Stimulated activated CD4-positive, alpha-beta T cell treated with anti-CD3 and anti-CD28 coated beads, Interleukin-4, amount 100 ng/mL, for 24 hours (primary cell): Measurements from ENCODE around the gene WDR86.

Experiments
- DNase-seq: peaks from one replicate; pipeline ENCODE4 v3.0.0-alpha.2; 2020

Gene WDR86

GRCh38 chr7:151426904-151427704 lies 17.3 kb upstream of the WDR86 start:
- no peak for DNase-seq

DNA sequence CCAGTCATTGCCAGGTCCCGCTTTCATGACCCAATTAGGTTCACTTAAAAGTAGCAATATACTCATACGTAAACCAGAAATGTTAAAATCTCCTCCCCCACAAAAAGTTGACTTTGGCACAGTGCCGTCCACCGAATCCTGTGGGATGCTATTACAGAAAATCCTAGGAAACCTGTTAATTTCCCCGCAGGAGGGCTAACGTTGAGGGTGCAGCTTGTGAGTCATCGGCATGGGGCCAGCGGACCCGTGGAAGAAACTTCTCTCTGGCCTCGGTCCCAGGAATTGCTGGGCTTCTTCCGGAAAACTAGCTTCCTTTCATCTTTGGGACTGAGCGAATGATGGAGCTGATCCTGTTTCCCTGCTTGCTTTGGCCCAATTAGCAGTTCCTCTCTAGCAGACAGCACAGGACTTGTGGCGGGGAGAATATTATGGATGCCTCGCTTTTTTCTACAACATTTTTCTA lies 16.6 kb upstream of the WDR86 start:
- DNase-seq, result no peak

DNA sequence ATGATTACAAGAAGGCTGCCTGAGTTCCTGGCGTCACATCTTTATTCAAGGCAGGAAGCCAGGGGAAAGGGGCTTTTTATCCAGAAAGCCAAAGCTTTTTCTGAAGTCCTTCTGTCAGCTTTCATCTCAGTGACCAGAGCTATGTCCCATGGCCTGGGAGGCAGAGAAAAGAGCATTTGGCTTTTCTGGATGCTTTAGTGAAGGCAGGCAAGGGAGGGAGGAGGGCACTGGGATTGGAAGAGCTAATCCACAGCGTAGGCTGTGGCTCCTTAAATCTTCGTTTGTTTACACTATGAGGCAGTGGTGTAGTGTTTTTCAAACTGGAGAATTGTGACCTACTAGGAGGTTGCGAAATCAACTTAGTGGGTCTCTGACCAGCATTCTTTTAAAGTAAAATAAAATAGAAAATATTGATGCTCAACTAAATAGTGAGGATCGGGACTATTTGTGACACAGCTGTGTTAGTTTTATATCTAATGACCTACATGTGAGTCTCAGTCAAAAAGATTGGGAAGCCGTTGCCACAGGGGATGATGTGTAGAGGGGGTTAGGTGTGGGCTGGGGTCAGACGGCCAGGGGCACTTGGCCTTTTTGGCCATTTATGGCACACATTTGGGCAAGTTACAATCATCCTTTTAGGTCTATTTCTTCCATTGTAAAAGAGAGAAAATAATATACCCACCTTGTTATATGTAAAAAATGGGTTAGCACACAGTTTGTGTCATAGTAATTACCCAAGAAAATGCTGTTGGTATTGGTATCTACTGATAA lies 16.0 kb upstream of the WDR86 start:
- no peak for DNase-seq

GRCh38 chr7:151424799-151425198 lies 15.0 kb upstream of the WDR86 start:
- DNase-seq, result no peak

DNA sequence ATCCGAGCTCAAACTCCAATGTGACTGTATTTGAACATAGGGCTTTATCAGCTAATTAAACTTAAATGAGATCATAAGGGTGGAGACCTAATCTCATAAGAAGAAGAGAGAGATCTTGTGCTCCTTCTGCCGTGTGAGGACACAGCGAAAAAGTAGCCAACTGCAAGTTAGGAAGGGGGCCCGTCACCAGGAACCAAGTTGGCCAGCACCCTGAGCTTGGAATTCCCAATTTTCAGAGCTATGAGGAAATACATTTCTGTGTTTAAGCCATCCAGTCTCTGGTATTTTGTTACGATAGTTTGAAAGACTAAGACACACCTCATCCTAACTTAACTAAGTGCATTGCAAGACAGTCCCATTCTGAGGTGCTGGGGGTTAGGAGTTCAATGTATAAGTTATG lies 14.1 kb upstream of the WDR86 start:
- DNase-seq, result no peak

DNA sequence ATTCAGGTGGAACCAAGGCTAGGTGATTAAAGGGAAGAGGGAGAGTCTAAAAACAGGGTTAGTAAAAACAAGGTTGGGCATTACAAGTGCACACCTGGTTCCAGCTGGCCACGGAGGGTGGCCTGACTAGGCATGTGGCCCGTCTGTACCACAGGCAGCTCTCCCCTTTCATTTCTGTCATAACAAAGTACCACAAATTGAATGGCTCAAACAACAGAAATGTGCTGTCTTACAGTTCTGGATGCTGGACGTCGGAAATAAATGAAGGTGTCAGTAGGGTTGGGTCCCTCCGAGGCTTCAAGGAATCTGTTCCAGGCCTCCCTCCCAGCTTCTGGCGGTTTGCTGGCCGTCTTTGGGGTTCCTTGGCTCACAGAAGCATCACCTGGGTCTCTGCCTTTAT lies 13.4 kb upstream of the WDR86 start:
- no peak for DNase-seq

GRCh38 chr7:151422212-151422611 lies 12.4 kb upstream of the WDR86 start:
- no peak for DNase-seq

- DNase-seq, result no peak
Measured at GRCh38 chr7:151420144-151420543, 10.3 kb upstream of the WDR86 start.

GRCh38 chr7:151416941-151417315 lies 7.1 kb upstream of the WDR86 start:
- no peak for DNase-seq

DNA sequence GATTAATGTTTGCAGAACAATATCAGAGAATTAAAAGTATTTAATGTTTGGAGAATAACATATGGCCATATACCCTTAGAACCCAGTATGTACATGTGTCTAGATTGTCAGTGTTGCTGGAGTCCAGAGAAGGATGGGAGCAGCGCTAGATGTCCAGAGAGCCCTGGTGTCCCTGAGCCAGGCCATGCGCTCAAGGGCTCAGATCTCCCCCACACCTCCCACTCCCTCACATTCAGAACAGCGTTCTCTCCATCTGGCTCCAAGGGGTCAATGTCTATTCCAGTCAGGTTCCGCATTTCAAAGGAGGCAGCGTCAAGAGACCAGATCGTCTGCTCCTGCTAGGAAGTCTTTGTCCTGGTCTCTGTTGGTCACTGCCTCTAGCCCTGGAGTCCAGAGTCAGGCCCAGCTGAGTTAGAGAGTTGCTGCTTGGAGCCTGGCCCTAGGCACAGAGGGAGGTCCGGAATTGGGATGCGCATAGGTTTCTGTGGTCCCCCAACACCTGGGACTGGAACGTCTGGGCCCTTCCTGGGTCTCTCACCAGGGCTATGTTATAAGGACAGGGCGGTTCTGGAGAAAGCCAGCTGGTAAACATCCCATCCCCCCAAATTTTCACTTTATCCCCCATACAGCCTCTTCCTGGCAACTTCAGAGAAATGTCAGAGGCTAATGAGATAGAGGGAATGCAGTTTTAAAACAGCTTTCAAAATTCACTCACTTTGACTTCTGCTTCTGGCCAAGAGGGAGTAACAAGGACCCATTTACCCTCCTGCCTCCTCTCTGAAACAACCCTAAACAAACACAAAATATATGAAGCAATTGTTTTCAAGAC lies 6.5 kb upstream of the WDR86 start:
- DNase-seq, result no peak

DNA sequence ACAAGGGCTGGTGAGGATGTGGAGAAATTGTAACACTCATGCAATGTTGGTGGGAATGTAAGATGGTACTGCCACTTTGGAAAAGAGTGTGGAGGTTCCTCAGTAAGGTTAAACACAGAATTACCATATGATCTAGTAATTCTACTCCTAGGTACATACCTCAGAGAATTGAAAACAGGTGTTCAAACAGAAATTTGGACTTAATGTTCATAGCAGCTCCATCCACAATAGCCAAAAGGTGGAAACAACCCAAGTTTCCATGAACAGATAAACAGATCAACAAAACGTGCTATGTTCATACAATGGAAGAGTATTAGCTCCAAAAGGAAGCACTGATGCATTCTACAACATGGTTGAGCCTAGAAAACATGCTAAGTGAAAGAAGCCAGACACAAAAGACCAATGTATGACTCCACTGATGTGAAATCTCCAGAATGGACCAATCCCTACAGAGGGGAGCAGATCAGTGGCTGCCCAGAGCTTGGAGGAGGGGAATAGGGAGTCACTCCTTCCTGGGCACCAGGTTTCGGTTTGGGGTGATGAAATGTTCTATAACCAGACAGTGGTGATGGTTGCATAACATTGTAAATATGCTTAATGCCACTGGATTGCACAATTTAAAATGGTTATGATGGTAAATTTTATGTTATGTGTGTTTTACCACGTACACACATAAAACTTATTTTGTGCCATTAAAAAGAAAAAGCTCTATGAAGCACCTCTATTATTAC lies 5.7 kb upstream of the WDR86 start:
- no peak for DNase-seq

DNA sequence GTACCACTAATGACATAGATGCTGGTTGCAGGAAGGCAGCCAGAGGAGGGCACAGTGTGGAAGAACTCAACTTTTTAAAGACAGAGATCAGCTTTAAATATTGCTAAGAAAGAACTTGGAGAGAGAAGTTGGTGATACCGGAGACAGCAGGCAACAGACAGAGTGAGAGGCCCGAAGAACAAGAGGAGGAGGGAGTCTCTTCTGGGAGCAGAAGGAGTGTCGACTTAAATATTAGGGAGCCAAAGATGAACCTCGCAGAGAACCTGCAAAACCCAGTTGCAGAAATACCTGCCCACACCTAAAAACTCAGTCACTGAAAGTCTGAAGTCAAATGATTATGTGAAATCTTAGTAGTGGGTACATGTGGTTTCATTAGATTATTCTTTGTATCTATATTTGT lies 3.4 kb upstream of the WDR86 start:
- no peak for DNase-seq

DNA sequence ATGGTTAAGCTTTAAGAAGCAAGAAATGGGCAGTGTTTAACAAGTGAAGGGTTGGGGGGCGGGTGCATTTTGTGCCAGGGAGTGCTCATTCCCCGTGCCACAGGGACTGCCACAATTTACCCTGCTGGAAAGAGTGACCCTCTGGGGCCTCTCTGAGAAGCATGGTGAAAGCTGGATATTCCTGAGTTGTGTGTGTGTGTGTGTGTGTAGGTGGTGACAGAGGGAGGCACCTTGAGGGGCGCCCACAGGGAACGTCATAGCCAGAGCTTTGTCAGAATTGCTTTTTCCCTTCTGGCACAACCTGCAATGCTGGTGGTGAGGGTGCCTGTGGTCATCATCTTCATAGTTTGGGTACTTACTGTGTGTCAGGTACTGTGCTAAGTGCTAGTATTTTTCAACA lies 2.5 kb upstream of the WDR86 start:
- no peak for DNase-seq

GRCh38 chr7:151411551-151411950 lies 1.7 kb upstream of the WDR86 start:
- no peak for DNase-seq

DNA sequence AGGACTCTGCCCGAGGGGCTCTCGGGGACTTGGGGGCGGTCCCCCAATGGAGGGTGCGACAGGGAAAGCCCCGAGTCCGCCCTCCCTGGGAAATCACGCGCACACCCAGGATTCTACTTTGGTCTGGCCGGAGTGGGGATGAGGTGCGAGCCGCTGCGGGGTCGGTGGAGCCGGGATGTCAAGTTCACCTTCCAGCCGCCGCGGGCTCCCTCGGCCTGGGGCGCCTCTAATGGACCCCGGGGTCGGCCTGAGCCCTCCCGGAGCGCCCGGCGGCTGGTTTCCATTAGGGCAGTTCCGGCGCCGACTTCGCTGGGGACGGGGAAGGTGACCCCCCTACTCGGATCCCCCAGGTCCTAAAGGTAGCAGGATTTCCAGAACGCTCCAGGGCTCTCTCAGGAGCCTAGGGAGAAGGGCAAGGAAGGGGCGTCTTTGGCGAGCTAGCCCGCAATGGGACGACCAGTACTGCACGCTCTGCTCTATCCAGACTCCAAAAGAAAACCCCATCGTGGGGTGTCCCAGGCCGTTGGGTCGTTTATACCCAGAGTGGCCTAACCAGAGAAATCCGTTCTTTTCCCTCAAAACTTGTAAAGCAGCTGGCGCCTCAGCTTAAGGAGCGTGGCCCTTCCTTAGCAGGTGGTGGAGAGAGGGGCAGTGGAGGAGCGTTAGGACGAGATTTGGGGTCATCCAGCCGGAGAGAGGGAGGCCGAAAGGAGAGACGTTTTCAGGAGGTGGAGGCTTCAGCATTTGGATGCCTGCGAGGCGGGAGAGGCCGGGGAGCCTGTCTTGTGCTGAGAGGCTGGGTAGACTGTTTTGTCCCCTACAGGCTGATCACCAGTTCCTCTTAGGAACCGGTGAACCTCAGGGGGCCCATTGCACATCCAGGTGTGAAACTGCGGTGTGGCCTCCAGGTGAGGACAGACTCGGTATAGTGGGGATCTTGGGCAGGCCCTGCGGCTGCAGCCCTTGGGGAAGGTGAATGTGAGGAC lies 860 bp upstream of the WDR86 start:
- DNase-seq, result no peak

GRCh38 chr7:151408839-151409666 lies 785 bp downstream of the WDR86 start:
- DNase-seq, result peak; percentile 41

GRCh38 chr7:151408498-151408838 lies 1.4 kb downstream of the WDR86 start:
- no peak for DNase-seq

GRCh38 chr7:151406886-151407583 lies 2.8 kb downstream of the WDR86 start:
- DNase-seq, result no peak

GRCh38 chr7:151406051-151406875 lies 3.6 kb downstream of the WDR86 start:
- DNase-seq, result no peak
